Hepatocyte (in vitro differentiated cells): ENCODE data around the gene CES3.

Source experiments
- EZH2 ChIP-seq: fragments of 200-600 bp; sonication (generic); IDR thresholded peaks from 2 replicates; pipeline ENCODE4 v1.6.1; 2016; ENCODE audit warnings: antibody characterized with exemption, mild to moderate bottlenecking, borderline replicate concordance
- TF ChIP-seq, protein P1 (sequence below): fragments of 200-600 bp; sonication (generic); IDR thresholded peaks from 2 replicates; pipeline ENCODE4 v1.5.1; 2016; ENCODE audit warnings: antibody characterized with exemption, mild to moderate bottlenecking; ENCODE audit not compliant: poor library complexity

- TF ChIP-seq, protein P1, sequence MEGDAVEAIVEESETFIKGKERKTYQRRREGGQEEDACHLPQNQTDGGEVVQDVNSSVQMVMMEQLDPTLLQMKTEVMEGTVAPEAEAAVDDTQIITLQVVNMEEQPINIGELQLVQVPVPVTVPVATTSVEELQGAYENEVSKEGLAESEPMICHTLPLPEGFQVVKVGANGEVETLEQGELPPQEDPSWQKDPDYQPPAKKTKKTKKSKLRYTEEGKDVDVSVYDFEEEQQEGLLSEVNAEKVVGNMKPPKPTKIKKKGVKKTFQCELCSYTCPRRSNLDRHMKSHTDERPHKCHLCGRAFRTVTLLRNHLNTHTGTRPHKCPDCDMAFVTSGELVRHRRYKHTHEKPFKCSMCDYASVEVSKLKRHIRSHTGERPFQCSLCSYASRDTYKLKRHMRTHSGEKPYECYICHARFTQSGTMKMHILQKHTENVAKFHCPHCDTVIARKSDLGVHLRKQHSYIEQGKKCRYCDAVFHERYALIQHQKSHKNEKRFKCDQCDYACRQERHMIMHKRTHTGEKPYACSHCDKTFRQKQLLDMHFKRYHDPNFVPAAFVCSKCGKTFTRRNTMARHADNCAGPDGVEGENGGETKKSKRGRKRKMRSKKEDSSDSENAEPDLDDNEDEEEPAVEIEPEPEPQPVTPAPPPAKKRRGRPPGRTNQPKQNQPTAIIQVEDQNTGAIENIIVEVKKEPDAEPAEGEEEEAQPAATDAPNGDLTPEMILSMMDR: no peak
- TF ChIP-seq EZH2: no peak
Measured at GRCh38 chr16:66984892-66985311, 23.8 kb downstream of the CES3 start.
